Measurements from ENCODE around the gene COL26A1. TPM values are rescaled to one million over a fixed set of nuclear protein-coding genes. Genes with fewer than 3 reads are reported as not detected.

COL26A1 gene
- under 0.01 TPM in 1 of 2 replicates, not detected in the other for total RNA-seq

GRCh38 chr7:101362334-101363195 is at the start of gene COL26A1:
Gene COL26A1 (plus strand): TSS chr7:101362875. CDS start chr7:101363033, 158 bp downstream.

DNA sequence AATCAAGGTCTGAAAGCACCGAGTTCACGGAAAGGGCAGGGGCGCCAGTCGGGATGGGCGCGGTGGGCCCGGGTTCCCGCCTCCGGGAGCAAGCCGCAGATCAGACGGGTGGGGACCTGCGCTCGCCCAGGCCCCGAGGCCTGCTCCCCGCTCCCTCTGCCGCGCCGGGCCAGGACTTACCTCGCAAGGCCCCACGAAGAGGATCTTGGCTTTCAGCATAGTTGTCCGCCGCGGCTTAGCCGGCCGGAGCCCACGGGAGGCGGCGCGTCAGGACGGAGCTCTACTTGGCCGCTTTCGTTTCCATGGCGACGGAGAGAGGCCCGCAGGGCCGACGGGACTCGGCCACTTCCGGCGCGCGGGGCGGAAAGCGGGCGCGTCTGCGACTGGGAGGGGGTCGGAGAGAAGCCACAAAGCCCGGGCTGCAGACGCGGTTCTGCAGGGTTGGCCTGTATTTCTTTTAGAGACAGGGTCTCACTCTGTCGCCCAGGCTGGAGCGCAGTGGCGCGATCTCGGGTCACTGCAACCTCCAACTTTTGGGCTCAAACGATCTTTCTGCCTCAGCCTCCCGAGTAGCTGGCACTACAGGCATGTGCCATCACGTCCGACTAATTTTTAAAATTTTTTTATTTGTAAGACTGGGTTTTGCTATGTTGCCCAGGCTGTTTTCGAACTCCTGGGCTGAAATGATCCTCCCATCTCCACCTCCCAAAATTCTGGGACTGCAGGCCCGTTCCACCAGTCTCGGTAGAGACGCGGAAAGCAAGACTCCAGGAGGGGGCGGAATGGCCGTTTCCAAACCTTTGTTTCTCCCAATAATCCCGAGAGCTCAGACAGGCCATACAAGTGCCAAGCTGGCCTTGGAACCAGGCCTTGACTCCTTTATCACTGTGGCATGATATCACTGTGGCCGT is 40.9 kb upstream of the COL26A1 start, which contains the start of gene IFT22:
Gene IFT22, minus strand, starts transcription at position 322 of the 911 bp plus-strand sequence. Its CDS starts 103 bp downstream, at position 219.

Other genes starting within 250 kb of the COL26A1 start
- gene SERPINE1, start 235.8 kb upstream of the COL26A1 start, total RNA-seq = 2,435 and 2,576 TPM in 2 replicates
- 138 and 216 TPM in 2 replicates for gene AP1S1, start 208.4 kb upstream of the COL26A1 start, total RNA-seq
- gene VGF, start 197.3 kb upstream of the COL26A1 start, total RNA-seq = under 0.01 TPM in 1 of 2 replicates, not detected in the other
- not detected in 2 replicates for gene NAT16, start 182.6 kb upstream of the COL26A1 start, total RNA-seq
- gene MOGAT3, start 161.8 kb upstream of the COL26A1 start, total RNA-seq = not detected in 2 replicates
- 58.9 and 84.0 TPM in 2 replicates for gene PLOD3, start 145.3 kb upstream of the COL26A1 start, total RNA-seq
- 86.0 and 115 TPM in 2 replicates for gene ZNHIT1, start 144.7 kb upstream of the COL26A1 start, total RNA-seq
- 1.7 and 4.2 TPM in 2 replicates for gene CLDN15, start 125.1 kb upstream of the COL26A1 start, total RNA-seq
- gene FIS1, start 117.8 kb upstream of the COL26A1 start, total RNA-seq = 192 and 275 TPM in 2 replicates
- gene IFT22, start 41.1 kb upstream of the COL26A1 start, total RNA-seq = 20.7 and 22.0 TPM in 2 replicates